Activated CD8-positive, alpha-beta T cell treated with anti-CD3 and anti-CD28 coated beads for 36 hours (primary cell): ENCODE measurements around the gene KAZN. TPM values are rescaled to one million over a fixed set of nuclear protein-coding genes. Genes with fewer than 3 reads are reported as not detected.

Source experiments
- ATAC-seq: fragments of 200-7000 bp; cut with Tn5 transposase; one replicate; pipeline ENCODE4 v1.10.0; 2021; ENCODE audit warnings: mild to moderate bottlenecking, moderate library complexity
- CTCF ChIA-PET: fragments of 350-600 bp; sonication (Branson Sonifier 250); formaldehyde crosslinking; loops from one replicate; lab custom pipeline; 2021; ENCODE audit warnings: antibody characterized with exemption; lab: Charles Lee
- POLR2A ChIA-PET: fragments of 350-600 bp; sonication (Branson Sonifier 250); formaldehyde crosslinking; loops from one replicate; lab custom pipeline; 2021; ENCODE audit warnings: antibody characterized with exemption; lab: Charles Lee
- DNase-seq: peaks from one replicate; pipeline ENCODE4 v3.0.0-alpha.2; 2020
- H3K27ac Mint-ChIP-seq: one replicate; pipeline ENCODE4 v1.8.0; 2021; ENCODE audit warnings: mild to moderate bottlenecking, mixed read lengths
- H3K27me3 Mint-ChIP-seq: one replicate; pipeline ENCODE4 v1.8.0; 2021; ENCODE audit warnings: mixed read lengths
- H3K36me3 Mint-ChIP-seq: one replicate; pipeline ENCODE4 v1.8.0; 2021; ENCODE audit warnings: low read depth, mixed read lengths
- H3K4me1 Mint-ChIP-seq: one replicate; pipeline ENCODE4 v1.8.0; 2021; ENCODE audit warnings: low read depth, mixed read lengths
- H3K4me3 Mint-ChIP-seq: one replicate; pipeline ENCODE4 v1.8.0; 2021; ENCODE audit warnings: mild to moderate bottlenecking, moderate library complexity, mixed read lengths
- H3K9me3 Mint-ChIP-seq: one replicate; pipeline ENCODE4 v1.8.0; 2021; ENCODE audit warnings: mixed read lengths
- CTCF ChIP-seq: fragments of 200-600 bp; IDR thresholded peaks from one replicate; pipeline ENCODE4 v1.8.0; 2022; ENCODE audit warnings: antibody characterized with exemption, mild to moderate bottlenecking
- intact Hi-C: fragments of 100-400 bp; cut with micrococcal nuclease; formaldehyde crosslinking; loops from one replicate; pipeline ENCODE4 v1.10.0; 2022
- total RNA-seq, 2 experiments: library from RNA; stranded (reverse); gene quantifications; one replicate each; pipeline ENCODE4 v1.2.3, GENCODE V29; 2021

KAZN gene
- total RNA-seq, 2 experiments from 2014 or later = 1.7 to 1.9 TPM

GRCh38 chr1:14815175-14815877 lies 216.8 kb downstream of the KAZN start:
- intact Hi-C loops = no loop called here
- Mint-ChIP-seq H3K4me1 (no peaks in the 10 kb centered on the region), H3K27ac (no peak overlapping the region), H3K36me3 (no peaks in the 10 kb centered on the region), H3K4me3 (no peak overlapping the region), H3K9me3 (no peaks in the 10 kb centered on the region), H3K27me3 (no peaks in the 10 kb centered on the region)
- DNase-seq (no peak), ATAC-seq (no peak)
- ChIA-PET POLR2A (no interaction called here), CTCF (no interaction called here)
- TF ChIP-seq CTCF = no peak

- ChIA-PET POLR2A (interaction anchor here (0.6 kb wide), 1 partner anchor 40 kb away, joined by 3 read pairs; no protein-coding TSS in a partner anchor), CTCF (no interaction called here)
- Mint-ChIP-seq H3K4me3 (no peak overlapping the region), H3K27me3 (no peaks in the 10 kb centered on the region), H3K36me3 (no peaks in the 10 kb centered on the region), H3K9me3 (no peaks in the 10 kb centered on the region), H3K4me1 (no peaks in the 10 kb centered on the region), H3K27ac (no peak overlapping the region)
- DNase-seq (no peak), ATAC-seq (no peak)
- TF ChIP-seq CTCF = no peak
- intact Hi-C loops = no loop called here
Measured at GRCh38 chr1:14817223-14818170, 219.0 kb downstream of the KAZN start.

GRCh38 chr1:14820295-14821085 lies 222.0 kb downstream of the KAZN start:
- DNase-seq = no peak
- no peak for ATAC-seq

GRCh38 chr1:14822493-14822892 lies 224.0 kb downstream of the KAZN start:
- ATAC-seq = no peak
- no peak overlapping the region for H3K27ac Mint-ChIP-seq
- intact Hi-C loops = no loop called here
- H3K9me3 Mint-ChIP-seq = no peaks in the 10 kb centered on the region
- ChIA-PET CTCF (no interaction called here), POLR2A (no interaction called here)
- H3K27me3 Mint-ChIP-seq = no peaks in the 10 kb centered on the region
- DNase-seq = no peak
- H3K4me3 Mint-ChIP-seq = no peak overlapping the region
- no peaks in the 10 kb centered on the region for H3K36me3 Mint-ChIP-seq
- no peaks in the 10 kb centered on the region for H3K4me1 Mint-ChIP-seq
- TF ChIP-seq CTCF = no peak

More at GRCh38 chr1:14820295-14821085, 222.0 kb downstream of the KAZN start:
- POLR2A ChIA-PET = interaction anchor here (0.7 kb wide), 1 partner anchor 47 kb away, joined by 3 read pairs; no protein-coding TSS in a partner anchor
- H3K4me1 Mint-ChIP-seq = no peaks in the 10 kb centered on the region
- no peaks in the 10 kb centered on the region for H3K9me3 Mint-ChIP-seq
- CTCF ChIA-PET = no interaction called here
- intact Hi-C loops = no loop called here
- no peak overlapping the region for H3K27ac Mint-ChIP-seq
- no peaks in the 10 kb centered on the region for H3K27me3 Mint-ChIP-seq
- no peaks in the 10 kb centered on the region for H3K36me3 Mint-ChIP-seq
- no peak for TF ChIP-seq CTCF
- H3K4me3 Mint-ChIP-seq = no peak overlapping the region
